NB4 (cell line): Measurements from ENCODE around the gene DNAJA4.

Source experiments
- DNase-seq: peaks from one replicate; pipeline ENCODE4 v3.0.0; 2010; ENCODE audit warnings: low read depth
- H3K4me3 ChIP-seq: one replicate; pipeline ENCODE4 v1.5.1; 2011; ENCODE audit warnings: mild to moderate bottlenecking, low read depth, low read length, moderate library complexity
- CTCF ChIP-seq: IDR thresholded peaks from one replicate; pipeline ENCODE4 v1.5.1; 2012; ENCODE audit warnings: low read depth, low read length
- MAX ChIP-seq: IDR thresholded peaks from 2 replicates; pipeline ENCODE4 v1.6.1; 2011; ENCODE audit warnings: low read depth, low read length
- MYC ChIP-seq: IDR thresholded peaks from 2 replicates; pipeline ENCODE4 v1.6.1; 2011; ENCODE audit warnings: low read depth, low read length
- POLR2A ChIP-seq: IDR thresholded peaks from 2 replicates; pipeline ENCODE4 v1.6.1; 2011; ENCODE audit warnings: mild to moderate bottlenecking; ENCODE audit not compliant: insufficient read length; ENCODE audit errors: extremely low read depth

The DNAJA4 gene

GRCh38 chr15:78322243-78322642 lies 57.9 kb downstream of the DNAJA4 start:
- TF ChIP-seq POLR2A (no peak), CTCF (no peak), MAX (no peak), MYC (no peak)
- H3K4me3 ChIP-seq = no peak overlapping the region
- no peak for DNase-seq

GRCh38 chr15:78322724-78323521 lies 58.6 kb downstream of the DNAJA4 start:
- DNase-seq = no peak
- TF ChIP-seq MYC = no peak
- no peak for TF ChIP-seq MAX
- no peak for TF ChIP-seq POLR2A
- TF ChIP-seq CTCF = no peak
- H3K4me3 ChIP-seq = no peak overlapping the region

GRCh38 chr15:78323693-78324092 lies 59.3 kb downstream of the DNAJA4 start:
- no peak for DNase-seq
- no peak for TF ChIP-seq MYC
- no peak for TF ChIP-seq CTCF
- TF ChIP-seq MAX = no peak
- no peak for TF ChIP-seq POLR2A
- no peak overlapping the region for H3K4me3 ChIP-seq

- DNase-seq = no peak
These were observed 59.8 kb downstream of the DNAJA4 start for GRCh38 chr15:78324144-78324543.

GRCh38 chr15:78325092-78325843 lies 60.9 kb downstream of the DNAJA4 start:
- H3K4me3 ChIP-seq = no peak overlapping the region
- no peak for DNase-seq
- TF ChIP-seq MYC (no peak), CTCF (no peak), POLR2A (no peak), MAX (no peak)

More at GRCh38 chr15:78324144-78324543, 59.8 kb downstream of the DNAJA4 start:
- H3K4me3 ChIP-seq = no peak overlapping the region
- no peak for TF ChIP-seq CTCF
- TF ChIP-seq MYC = no peak
